B cell (primary cell): Measurements from ENCODE around the gene VPS8. TPM values are rescaled to one million over a fixed set of nuclear protein-coding genes. Genes with fewer than 3 reads are reported as not detected.

Source experiments
- ATAC-seq: fragments of 200-7000 bp; cut with Tn5 transposase; one replicate; pipeline ENCODE4 v1.10.0; 2021; ENCODE audit warnings: low read depth, mild to moderate bottlenecking, moderate number of reproducible peaks, moderate library complexity
- CTCF ChIA-PET: fragments of 350-600 bp; sonication (Branson Sonifier 250); formaldehyde crosslinking; loops from one replicate; lab custom pipeline; 2021; ENCODE audit warnings: antibody characterized with exemption, inconsistent platforms; lab: Charles Lee
- POLR2A ChIA-PET: fragments of 350-600 bp; sonication (Branson Sonifier 250); formaldehyde crosslinking; loops from one replicate; lab custom pipeline; 2021; ENCODE audit warnings: antibody characterized with exemption; lab: Charles Lee
- DNase-seq: peaks from one replicate; pipeline ENCODE4 v3.0.0; 2013
- H2AFZ ChIP-seq: 2 replicates; pipeline ENCODE4 v1.6.1; 2012; ENCODE audit warnings: mild to moderate bottlenecking, low read depth, low read length; ENCODE audit not compliant: insufficient read depth, poor library complexity, severe bottlenecking
- H3K27ac ChIP-seq, 2 donors: 1 replicate in 1 of 2; 2 replicates in 1 of 2; pipeline ENCODE4 v1.5.1; 2012 to 2013; ENCODE audit warnings: low read length in 2 of 2, mild to moderate bottlenecking in 2 of 2, moderate library complexity in 1 of 2
- H3K27me3 ChIP-seq, 4 experiments: fragments of 200-600 bp in 1 of 4; sonication (generic) in 1 of 4; replicated peaks in 1 of 4; 1 replicate in 2 of 4; 2 replicates in 2 of 4; pipeline versions ENCODE4 v1.6.1 to v1.7.0; 2013 to 2016; ENCODE audit warnings: low read length in 3 of 4, mild to moderate bottlenecking in 2 of 4, mixed read lengths in 1 of 4, moderate library complexity in 1 of 4; ENCODE audit not compliant: insufficient read depth in 4 of 4, control insufficient read depth in 3 of 4; ENCODE audit errors: control extremely low read depth in 1 of 4
- H3K36me3 ChIP-seq, 2 experiments: replicated peaks in 1 of 2; 1 replicate in 1 of 2; 2 replicates in 1 of 2; pipeline versions ENCODE4 v1.6.1 to v1.7.1; 2013; ENCODE audit warnings: low read length in 1 of 2; ENCODE audit not compliant: insufficient read depth in 2 of 2, control insufficient read depth in 1 of 2; ENCODE audit errors: control extremely low read depth in 1 of 2, extremely low read depth in 1 of 2
- H3K4me1 ChIP-seq, 2 donors: fragments of 200-600 bp in 1 of 2; sonication (generic) in 1 of 2; 1 replicate in 1 of 2; 2 replicates in 1 of 2; pipeline versions ENCODE4 v1.5.1 to v1.6.1; 2013 to 2017; ENCODE audit warnings: low read length in 2 of 2; ENCODE audit not compliant: control insufficient read depth in 2 of 2, insufficient read depth in 2 of 2
- H3K4me2 ChIP-seq: replicated peaks from 2 replicates; pipeline ENCODE3; 2012; ENCODE audit warnings: mild to moderate bottlenecking, low read depth, low read length; ENCODE audit not compliant: poor library complexity, severe bottlenecking
- H3K4me3 ChIP-seq, 5 experiments: fragments of 200-600 bp in 1 of 5; sonication (generic) in 1 of 5; 1 replicate in 3 of 5; 2 replicates in 2 of 5; pipeline versions ENCODE4 v1.5.1 to v1.7.0; 2011 to 2016; ENCODE audit warnings: low read length in 4 of 5, mild to moderate bottlenecking in 4 of 5, low read depth in 2 of 5, control low read depth in 1 of 5, moderate library complexity in 1 of 5; ENCODE audit not compliant: insufficient read depth in 1 of 5; ENCODE audit errors: control extremely low read depth in 1 of 5, extremely low read depth in 1 of 5
- H3K79me2 ChIP-seq: fragments of 200-600 bp; sonication (generic); one replicate; pipeline ENCODE4 v1.6.0; 2016; ENCODE audit warnings: low read length; ENCODE audit not compliant: control insufficient read depth, insufficient read depth
- H3K9ac ChIP-seq: fragments of 200-600 bp; sonication (generic); 2 replicates; pipeline ENCODE4 v1.6.1; 2017; ENCODE audit warnings: mild to moderate bottlenecking, low read length, moderate library complexity
- H3K9me3 ChIP-seq, 3 donors: one replicate each; pipeline versions ENCODE4 v1.6.1 to v1.7.1; 2013; ENCODE audit warnings: low read length in 2 of 3; ENCODE audit not compliant: control insufficient read depth in 2 of 3, insufficient read depth in 1 of 3; ENCODE audit errors: control extremely low read depth in 1 of 3
- H4K20me1 ChIP-seq: 2 replicates; pipeline ENCODE4 v1.6.0; 2012; ENCODE audit warnings: mild to moderate bottlenecking, low read length; ENCODE audit not compliant: insufficient read depth, control insufficient read depth, poor library complexity, severe bottlenecking
- H3K27ac Mint-ChIP-seq: one replicate; pipeline ENCODE4 v1.8.0; 2021; ENCODE audit warnings: mixed read lengths
- H3K27me3 Mint-ChIP-seq: one replicate; pipeline ENCODE4 v1.8.0; 2021; ENCODE audit warnings: mixed read lengths
- H3K4me1 Mint-ChIP-seq: one replicate; pipeline ENCODE4 v1.8.0; 2021; ENCODE audit warnings: mixed read lengths
- H3K4me3 Mint-ChIP-seq: one replicate; pipeline ENCODE4 v1.8.0; 2021; ENCODE audit warnings: mixed read lengths
- H3K9me3 Mint-ChIP-seq: one replicate; pipeline ENCODE4 v1.8.0; 2022; ENCODE audit warnings: mixed read lengths; ENCODE audit not compliant: insufficient read depth
- CTCF ChIP-seq: fragments of 200-600 bp; IDR thresholded peaks from one replicate; pipeline ENCODE4 v1.8.0; 2022; ENCODE audit warnings: antibody characterized with exemption, mild to moderate bottlenecking
- EZH2 ChIP-seq: IDR thresholded peaks from 2 replicates; pipeline ENCODE4 v1.6.1; 2012; ENCODE audit warnings: borderline replicate concordance, low read depth, mild to moderate bottlenecking, moderate library complexity, low read length; ENCODE audit not compliant: insufficient read depth, poor library complexity, severe bottlenecking
- WGBS: methylation state at CpG from one replicate; pipeline ENCODE4 v1.1.5; 2013; ENCODE audit warnings: missing lambda C conversion rate; ENCODE audit not compliant: insufficient coverage; 5-methylcytosine and 5-hydroxymethylcytosine counted together
- intact Hi-C: fragments of 100-400 bp; cut with micrococcal nuclease; formaldehyde crosslinking; loops from one replicate; pipeline ENCODE4 v1.10.0; 2022
- polyA plus RNA-seq: library from polyadenylated mRNA; depleted of rRNA; stranded (reverse); fragments of >200 nt; gene quantifications from 2 replicates; pipeline ENCODE4 v1.2.3, GENCODE V29; 2012
- total RNA-seq, 2 donors: library from RNA; stranded (reverse); fragments of 120-200 nt in 1 of 2; gene quantifications; 1 replicate in 1 of 2; 2 replicates in 1 of 2; pipeline versions ENCODE4 v1.2.3 to v1.2.4, GENCODE V29; 2013 to 2022

VPS8 gene
- total and polyA plus RNA-seq, 2 donors (not counting 1 experiment from before 2014, with no cell fraction given) = 18.3 to 95.6 TPM

- Histone ChIP-seq H3K27ac (no peak overlapping the region), H3K9me3 (peaks cover 0 to 17% (median 10%) of the 10 kb centered on the region in 3 donors), H3K4me1 (no peaks in the 10 kb centered on the region), H3K4me3 (no peak overlapping the region), H3K27me3 (no peaks in the 10 kb centered on the region), H3K9ac (no peak overlapping the region), H3K4me2 (no peak overlapping the region), H3K36me3 (no peaks in the 10 kb centered on the region), H3K79me2 (no peaks in the 10 kb centered on the region), H2AFZ (no peak overlapping the region), H4K20me1 (no peaks in the 10 kb centered on the region)
- POLR2A ChIA-PET = no interaction called here
- Mint-ChIP-seq H3K9me3 (peaks cover 13% of the 10 kb centered on the region), H3K27me3 (no peaks in the 10 kb centered on the region), H3K4me3 (no peak overlapping the region), H3K4me1 (no peaks in the 10 kb centered on the region), H3K27ac (no peak overlapping the region)
- TF ChIP-seq CTCF = no peak
- DNase-seq (no peak), ATAC-seq (no peak)
- CTCF ChIA-PET = no interaction called here
- intact Hi-C loops = no loop called here
- WGBS = no CpG with 5 or more reads among the region's 3 CpGs
Measured at GRCh38 chr3:185063431-185063830, 251.5 kb downstream of the VPS8 start.

GRCh38 chr3:185065059-185065458 lies 253.1 kb downstream of the VPS8 start:
- Mint-ChIP-seq H3K4me1 (no peaks in the 10 kb centered on the region), H3K27ac (no peak overlapping the region), H3K4me3 (no peak overlapping the region), H3K27me3 (no peaks in the 10 kb centered on the region), H3K9me3 (peaks cover 4% of the 10 kb centered on the region)
- WGBS = 92% methylated on average over 3 of the region's 3 CpGs
- ChIA-PET CTCF (no interaction called here), POLR2A (no interaction called here)
- H3K9ac ChIP-seq = no peak overlapping the region
- H3K4me1 ChIP-seq = no peaks in the 10 kb centered on the region
- H3K9me3 ChIP-seq = peaks cover 0 to 12% (median 10%) of the 10 kb centered on the region in 3 donors
- no peak for ATAC-seq
- no peaks in the 10 kb centered on the region for H3K27me3 ChIP-seq
- intact Hi-C loops = no loop called here
- TF ChIP-seq EZH2 (no peak), CTCF (no peak)
- no peak overlapping the region for H3K4me2 ChIP-seq
- H3K79me2 ChIP-seq = no peaks in the 10 kb centered on the region
- H3K36me3 ChIP-seq = no peaks in the 10 kb centered on the region
- H2AFZ ChIP-seq = no peak overlapping the region
- no peak overlapping the region for H3K27ac ChIP-seq
- no peaks in the 10 kb centered on the region for H4K20me1 ChIP-seq
- no peak for DNase-seq
- H3K4me3 ChIP-seq = no peak overlapping the region
